H1 (cell line): ENCODE measurements around the gene TMEM135. TPM values are rescaled to one million over a fixed set of nuclear protein-coding genes. Genes with fewer than 3 reads are reported as not detected.

Experiments used
- CTCF ChIA-PET: fragments of 300-600 bp; sonication (Branson Sonifier 250); formaldehyde crosslinking; loops from one replicate; lab custom pipeline; 2021; ENCODE audit not compliant: partially characterized antibody; lab: Charles Lee
- POLR2A ChIA-PET: fragments of 300-600 bp; sonication (Branson Sonifier 250); formaldehyde crosslinking; loops from one replicate; lab custom pipeline; 2021; ENCODE audit warnings: inconsistent platforms; ENCODE audit not compliant: partially characterized antibody; lab: Charles Lee
- DNase-seq, 2 experiments: peaks; one replicate each; pipeline versions ENCODE4 v3.0.0 to v3.0.0-alpha.2; 2010 to 2022; ENCODE audit warnings: low spot score in 2 of 2, low read depth in 1 of 2, mixed read lengths in 1 of 2
- FAIRE-seq: peaks from 2 replicates; lab custom pipeline; 2011; peaks lifted over from hg19 to GRCh38; lab: Jason Lieb, UNC
- H2AFZ ChIP-seq: 2 replicates; pipeline ENCODE4 v1.8.1; 2012; ENCODE audit warnings: low read length, inconsistent platforms
- H2AK5ac ChIP-seq: 2 replicates; pipeline ENCODE4 v1.6.1; 2013; ENCODE audit warnings: low read depth, low read length
- H2BK120ac ChIP-seq: replicated peaks from 2 replicates; pipeline ENCODE3; 2013; ENCODE audit warnings: low read depth, low read length, inconsistent platforms
- H2BK12ac ChIP-seq: 2 replicates; pipeline ENCODE4 v1.6.1; 2013; ENCODE audit warnings: low read depth, low read length
- H2BK15ac ChIP-seq: 2 replicates; pipeline ENCODE4 v1.6.1; 2013; ENCODE audit warnings: low read length
- H2BK20ac ChIP-seq: 2 replicates; pipeline ENCODE4 v1.6.1; 2013; ENCODE audit warnings: low read length
- H2BK5ac ChIP-seq: 2 replicates; pipeline ENCODE4 v1.6.1; 2013; ENCODE audit warnings: low read depth, low read length
- H3K14ac ChIP-seq: 2 replicates; pipeline ENCODE4 v1.6.1; 2013; ENCODE audit warnings: inconsistent platforms; ENCODE audit not compliant: insufficient read length
- H3K18ac ChIP-seq: 2 replicates; pipeline ENCODE4 v1.6.1; 2013; ENCODE audit warnings: low read length; ENCODE audit errors: extremely low read depth
- H3K23ac ChIP-seq: 2 replicates; pipeline ENCODE4 v1.6.1; 2013; ENCODE audit warnings: inconsistent platforms; ENCODE audit not compliant: insufficient read length
- H3K23me2 ChIP-seq: 2 replicates; pipeline ENCODE4 v1.6.1; 2013; ENCODE audit warnings: low read depth, low read length
- H3K27ac ChIP-seq: 2 replicates; pipeline ENCODE4 v1.6.1; 2011; ENCODE audit warnings: low read depth, low read length, inconsistent platforms
- H3K27me3 ChIP-seq, 4 experiments: replicated peaks in 1 of 4; 1 replicate in 1 of 4; 2 replicates in 3 of 4; pipeline versions ENCODE4 v1.6.1 to v1.8.1; 2011 to 2013; ENCODE audit warnings: low read length in 3 of 4, mild to moderate bottlenecking in 3 of 4, inconsistent platforms in 2 of 4, mixed read lengths in 2 of 4, moderate library complexity in 1 of 4; ENCODE audit not compliant: control insufficient read depth in 3 of 4, insufficient read depth in 3 of 4; ENCODE audit errors: extremely low read depth in 1 of 4
- H3K36me3 ChIP-seq, 4 experiments: 2 replicates each; pipeline versions ENCODE4 v1.6.1 to v1.8.1; 2011 to 2013; ENCODE audit warnings: mild to moderate bottlenecking in 4 of 4, low read length in 3 of 4, moderate library complexity in 2 of 4, control low read depth in 1 of 4, inconsistent platforms in 1 of 4; ENCODE audit not compliant: insufficient read depth in 4 of 4, control insufficient read depth in 2 of 4
- H3K4ac ChIP-seq: replicated peaks from 2 replicates; pipeline ENCODE3; 2013; ENCODE audit warnings: low read length, low read depth, mixed read lengths, inconsistent platforms; ENCODE audit not compliant: insufficient read length
- H3K4me1 ChIP-seq, 4 experiments: replicated peaks in 1 of 4; 1 replicate in 1 of 4; 2 replicates in 3 of 4; pipeline versions ENCODE4 v1.6.1 to v1.8.1; 2011 to 2013; ENCODE audit warnings: low read length in 3 of 4, inconsistent platforms in 2 of 4, mixed read lengths in 1 of 4; ENCODE audit not compliant: insufficient read depth in 4 of 4, control insufficient read depth in 3 of 4
- H3K4me2 ChIP-seq, 2 experiments: 2 replicates each; pipeline versions ENCODE4 v1.6.1 to v1.8.1; 2011 to 2013; ENCODE audit warnings: low read depth in 2 of 2, low read length in 2 of 2, control low read depth in 1 of 2, inconsistent platforms in 1 of 2, mild to moderate bottlenecking in 1 of 2; ENCODE audit not compliant: insufficient read depth in 1 of 2
- H3K4me3 ChIP-seq, 4 experiments: fragments of 200-600, 300-600 bp in 1 of 4; sonication (generic), shearing (Covaris generic), sonication (Bioruptor Twin) in 1 of 4; 2 replicates each; pipeline versions ENCODE4 v1.5.1 to v1.8.1; 2011 to 2016; ENCODE audit warnings: low read length in 4 of 4, low read depth in 3 of 4, control low read depth in 2 of 4, inconsistent platforms in 2 of 4, mild to moderate bottlenecking in 2 of 4, mixed read lengths in 1 of 4, moderate library complexity in 1 of 4; ENCODE audit not compliant: insufficient read depth in 2 of 4; ENCODE audit errors: extremely low read depth in 1 of 4
- H3K56ac ChIP-seq: replicated peaks from 2 replicates; pipeline ENCODE3; 2013; ENCODE audit warnings: low read depth, mild to moderate bottlenecking, mixed read lengths, low read length, inconsistent platforms; ENCODE audit not compliant: insufficient read length
- H3K79me1 ChIP-seq: 2 replicates; pipeline ENCODE4 v1.6.1; 2013; ENCODE audit warnings: low read depth, low read length, control low read depth
- H3K79me2 ChIP-seq, 2 experiments: 2 replicates each; pipeline versions ENCODE4 v1.6.1 to v1.8.1; 2012 to 2013; ENCODE audit warnings: low read length in 2 of 2, mild to moderate bottlenecking in 2 of 2, inconsistent platforms in 1 of 2; ENCODE audit not compliant: insufficient read depth in 2 of 2, control insufficient read depth in 1 of 2
- H3K9ac ChIP-seq, 4 experiments: replicated peaks in 1 of 4; 1 replicate in 1 of 4; 2 replicates in 3 of 4; pipeline versions ENCODE4 v1.6.1 to v1.8.1; 2011 to 2013; ENCODE audit warnings: low read depth in 3 of 4, low read length in 3 of 4, control low read depth in 2 of 4, mild to moderate bottlenecking in 2 of 4, moderate library complexity in 2 of 4, inconsistent platforms in 1 of 4; ENCODE audit errors: extremely low read depth in 1 of 4
- H3K9me3 ChIP-seq, 2 experiments: 2 replicates each; pipeline versions ENCODE4 v1.6.1 to v1.8.1; 2012 to 2013; ENCODE audit warnings: mild to moderate bottlenecking in 2 of 2, moderate library complexity in 2 of 2, control low read depth in 1 of 2, inconsistent platforms in 1 of 2, low read depth in 1 of 2, low read length in 1 of 2, mixed read lengths in 1 of 2; ENCODE audit not compliant: insufficient read depth in 2 of 2
- H4K20me1 ChIP-seq, 2 experiments: replicated peaks in 1 of 2; 2 replicates each; pipeline versions ENCODE3 to v1.8.1; 2011 to 2013; ENCODE audit warnings: inconsistent platforms in 2 of 2, low read length in 2 of 2, mild to moderate bottlenecking in 1 of 2; ENCODE audit not compliant: insufficient read depth in 2 of 2, control insufficient read depth in 1 of 2
- H4K5ac ChIP-seq: 2 replicates; pipeline ENCODE4 v1.6.1; 2013; ENCODE audit warnings: low read length, low read depth, mixed read lengths, inconsistent platforms; ENCODE audit not compliant: insufficient read length
- H4K8ac ChIP-seq: 2 replicates; pipeline ENCODE4 v1.8.0; 2013; ENCODE audit warnings: mild to moderate bottlenecking, moderate library complexity, low read length, inconsistent platforms; ENCODE audit not compliant: insufficient read depth; ENCODE audit errors: extremely low read depth
- H4K91ac ChIP-seq: replicated peaks from 2 replicates; pipeline ENCODE3; 2013; ENCODE audit warnings: low read length, mixed read lengths, inconsistent platforms; ENCODE audit not compliant: insufficient read length
- ATF3 ChIP-seq: IDR thresholded peaks from 2 replicates; pipeline ENCODE4 v1.6.1; 2011; ENCODE audit warnings: low read depth, mild to moderate bottlenecking, low read length; ENCODE audit not compliant: insufficient read depth
- RAD21 ChIP-seq, 2 experiments: IDR thresholded peaks in 1 of 2; conservative IDR thresholded peaks in 1 of 2; 2 replicates each; pipeline ENCODE4 v1.6.1; 2011; ENCODE audit warnings: low read depth in 2 of 2, low read length in 2 of 2, improper control_type of control experiment in 1 of 2, inconsistent platforms in 1 of 2, mild to moderate bottlenecking in 1 of 2, moderate library complexity in 1 of 2
- whole genome bisulfite sequencing, 2 experiments: shearing (Covaris generic) in 1 of 2; methylation state at CpG; one replicate each; pipeline versions ENCODE4 v1.1.6 to v1.1.7; 2013 to 2015; ENCODE audit warnings: low lambda C conversion rate in 2 of 2, mixed read lengths in 2 of 2, inconsistent platforms in 1 of 2, low coverage in 1 of 2, missing lambda C conversion rate in 1 of 2; ENCODE audit not compliant: insufficient replicate concordance in 2 of 2, insufficient coverage in 1 of 2, insufficient read length in 1 of 2; ENCODE audit errors: extremely low coverage in 1 of 2, missing lambda C conversion rate in 1 of 2; 5-methylcytosine and 5-hydroxymethylcytosine counted together
- polyA plus RNA-seq, 7 experiments: library from polyadenylated mRNA; depleted of rRNA in 3 of 7; stranded (reverse) in 5 of 7; unstranded in 2 of 7; fragments of >200 nt in 5 of 7; fragments of 200-250 nt in 2 of 7; gene quantifications; 1 replicate in 5 of 7; 2 replicates in 1 of 7; 4 replicates in 1 of 7; pipeline versions ENCODE4 v1.2.1 to v1.2.3, GENCODE V29; 2011 to 2013; ENCODE audit warnings: missing spikeins in 2 of 7, mixed read lengths in 2 of 7
- total RNA-seq: library from RNA; stranded (reverse); fragmentation: NEBNext Ultra II Directional; extraction: Animal tissue kit (Norgen Biotek cat#: 25700); gene quantifications from 2 replicates; pipeline ENCODE4 v1.2.1, GENCODE V29; 2021
- TF ChIP-seq, protein P1 (sequence below), 3 experiments: IDR thresholded peaks; 1 replicate in 2 of 3; 2 replicates in 1 of 3; pipeline versions ENCODE4 v1.5.1 to v1.6.1; 2011; ENCODE audit warnings: low read length in 3 of 3, mild to moderate bottlenecking in 3 of 3, inconsistent platforms in 2 of 3, low read depth in 1 of 3, moderate library complexity in 1 of 3; ENCODE audit not compliant: insufficient read depth in 1 of 3; ENCODE audit errors: control extremely low read depth in 1 of 3

The TMEM135 gene
- total and polyA plus RNA-seq, 2 of the 8 experiments (the other 6 are each of a cell fraction or from before 2014, with no cell fraction given): 9.3 to 31.3 TPM

DNA sequence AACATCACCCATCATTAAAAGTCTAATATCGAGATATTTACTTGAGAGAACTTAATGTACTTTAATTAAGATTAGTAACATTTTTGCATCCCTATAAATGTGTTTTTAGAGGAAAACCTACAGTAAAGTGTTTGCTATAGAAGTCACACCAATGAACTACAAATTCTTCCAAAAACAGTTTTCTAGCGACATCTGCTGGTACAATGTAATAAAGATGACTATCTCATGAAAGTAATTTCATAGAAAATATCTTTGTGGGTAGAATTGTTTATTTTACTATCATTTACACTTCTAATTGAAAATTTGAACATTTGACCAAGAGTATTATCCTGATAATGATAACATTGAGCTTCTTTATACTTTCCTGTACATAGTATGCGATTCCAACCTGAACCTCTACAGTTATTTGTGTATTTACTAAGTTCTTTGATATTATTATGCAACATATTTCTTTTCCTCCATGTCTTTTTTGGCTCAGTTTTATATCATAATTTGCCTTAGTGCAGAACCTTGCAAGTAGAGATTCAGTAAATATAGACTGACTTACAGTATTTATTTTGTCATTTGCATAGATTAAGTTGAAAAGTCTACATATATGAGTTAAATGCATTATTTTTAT lies 252.7 kb downstream of the TMEM135 start:
- ChIA-PET POLR2A (no interaction called here), CTCF (interaction anchor here (0.7 to 3.1 kb wide), 14 partner anchors 11 to 421 kb away, joined by 3 to 19 read pairs (median 4); partner anchors contain the start of genes FZD4 and TMEM135)
- Histone ChIP-seq H3K4me1 (peaks cover 0 to 9% (median 4%) of the 10 kb centered on the region in 4 experiments; a peak in 3 of 7 replicates), H3K79me2 (no peaks in the 10 kb centered on the region), H3K36me3 (peaks cover 0 to 2% (median 0%) of the 10 kb centered on the region in 4 experiments; a peak in 2 of 8 replicates), H2AFZ (no peak overlapping the region), H3K4me3 (no peak overlapping the region), H3K18ac (no peak overlapping the region), H2BK5ac (no peak overlapping the region), H4K20me1 (no peaks in the 10 kb centered on the region), H3K79me1 (no peaks in the 10 kb centered on the region), H3K27ac (no peak overlapping the region), H4K5ac (no peak overlapping the region), H3K23ac (no peak overlapping the region), H4K8ac (no peak overlapping the region), H3K9me3 (peaks cover 0 to 2% of the 10 kb centered on the region in 2 experiments; a peak in 1 of 4 replicates), H2BK15ac (no peak overlapping the region), H3K14ac (no peak overlapping the region), H3K9ac (no peak overlapping the region), H3K4ac (no peak overlapping the region), H3K27me3 (no peaks in the 10 kb centered on the region), H2AK5ac (no peak overlapping the region), H3K56ac (no peak overlapping the region), H2BK120ac (no peak overlapping the region), H3K4me2 (no peak overlapping the region), H4K91ac (no peak overlapping the region), H2BK20ac (no peak overlapping the region), H2BK12ac (no peak overlapping the region), H3K23me2 (no peaks in the 10 kb centered on the region)
- WGBS, 2 experiments: 10% methylated on average over 3 of the region's 3 CpGs; no CpG with 5 or more reads in 1 of the 2 experiments
- TF ChIP-seq, protein P1, sequence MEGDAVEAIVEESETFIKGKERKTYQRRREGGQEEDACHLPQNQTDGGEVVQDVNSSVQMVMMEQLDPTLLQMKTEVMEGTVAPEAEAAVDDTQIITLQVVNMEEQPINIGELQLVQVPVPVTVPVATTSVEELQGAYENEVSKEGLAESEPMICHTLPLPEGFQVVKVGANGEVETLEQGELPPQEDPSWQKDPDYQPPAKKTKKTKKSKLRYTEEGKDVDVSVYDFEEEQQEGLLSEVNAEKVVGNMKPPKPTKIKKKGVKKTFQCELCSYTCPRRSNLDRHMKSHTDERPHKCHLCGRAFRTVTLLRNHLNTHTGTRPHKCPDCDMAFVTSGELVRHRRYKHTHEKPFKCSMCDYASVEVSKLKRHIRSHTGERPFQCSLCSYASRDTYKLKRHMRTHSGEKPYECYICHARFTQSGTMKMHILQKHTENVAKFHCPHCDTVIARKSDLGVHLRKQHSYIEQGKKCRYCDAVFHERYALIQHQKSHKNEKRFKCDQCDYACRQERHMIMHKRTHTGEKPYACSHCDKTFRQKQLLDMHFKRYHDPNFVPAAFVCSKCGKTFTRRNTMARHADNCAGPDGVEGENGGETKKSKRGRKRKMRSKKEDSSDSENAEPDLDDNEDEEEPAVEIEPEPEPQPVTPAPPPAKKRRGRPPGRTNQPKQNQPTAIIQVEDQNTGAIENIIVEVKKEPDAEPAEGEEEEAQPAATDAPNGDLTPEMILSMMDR (IDR thresholded peaks at IDR 0.05; ENCODE audit: control extremely low read depth in 1 of 3, insufficient read depth in 1 of 3, low read depth in 1 of 3, low read length in 3 of 3): peak in 2 of 3 experiments; percentile 29 to 44; a peak in 2 of 4 replicates
- no peak for TF ChIP-seq ATF3
- peak; percentile 67 to 80 for TF ChIP-seq RAD21 (IDR thresholded peaks at IDR 0.05 in 1 of 2, conservative IDR thresholded peaks at IDR 0.05 in 1 of 2; ENCODE audit: low read depth in 2 of 2, low read length in 2 of 2)
- DNase-seq (no peak), FAIRE-seq (peak; percentile 32)
